ENCODE data around the gene RRP1B.

DNA sequence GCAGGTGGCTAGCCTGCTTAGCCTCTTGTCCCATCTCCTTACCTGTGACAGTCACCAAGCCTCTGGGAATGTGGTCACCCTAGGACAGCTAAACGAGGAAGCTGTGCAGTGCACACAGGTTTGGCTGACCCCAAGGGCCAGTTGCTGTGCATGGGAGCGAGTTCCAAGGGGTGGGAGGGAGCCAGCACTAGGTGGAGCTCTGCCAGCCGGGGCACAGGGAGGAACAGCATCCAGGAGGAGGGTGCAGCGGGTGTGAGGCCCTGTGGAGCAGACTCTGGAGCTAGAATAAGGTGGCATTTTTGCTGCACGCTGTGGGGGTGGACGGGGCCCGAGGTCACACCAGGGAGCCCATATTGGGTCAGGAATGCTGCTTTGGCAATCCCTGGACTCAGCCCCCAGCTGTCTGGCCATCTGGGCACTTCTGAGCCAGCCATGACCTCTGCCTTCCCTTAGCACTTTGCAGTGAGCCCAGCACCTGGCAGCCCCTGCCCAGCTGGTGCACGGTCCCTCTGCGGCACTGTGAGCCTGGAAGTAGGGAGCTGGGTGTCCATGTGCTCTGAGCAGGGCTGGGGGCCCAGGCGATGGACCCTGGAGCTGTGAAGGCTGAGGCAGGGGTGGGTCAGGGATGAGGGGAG, 68.3 kb downstream of the RRP1B start:
- TF ChIP-seq, protein P1, sequence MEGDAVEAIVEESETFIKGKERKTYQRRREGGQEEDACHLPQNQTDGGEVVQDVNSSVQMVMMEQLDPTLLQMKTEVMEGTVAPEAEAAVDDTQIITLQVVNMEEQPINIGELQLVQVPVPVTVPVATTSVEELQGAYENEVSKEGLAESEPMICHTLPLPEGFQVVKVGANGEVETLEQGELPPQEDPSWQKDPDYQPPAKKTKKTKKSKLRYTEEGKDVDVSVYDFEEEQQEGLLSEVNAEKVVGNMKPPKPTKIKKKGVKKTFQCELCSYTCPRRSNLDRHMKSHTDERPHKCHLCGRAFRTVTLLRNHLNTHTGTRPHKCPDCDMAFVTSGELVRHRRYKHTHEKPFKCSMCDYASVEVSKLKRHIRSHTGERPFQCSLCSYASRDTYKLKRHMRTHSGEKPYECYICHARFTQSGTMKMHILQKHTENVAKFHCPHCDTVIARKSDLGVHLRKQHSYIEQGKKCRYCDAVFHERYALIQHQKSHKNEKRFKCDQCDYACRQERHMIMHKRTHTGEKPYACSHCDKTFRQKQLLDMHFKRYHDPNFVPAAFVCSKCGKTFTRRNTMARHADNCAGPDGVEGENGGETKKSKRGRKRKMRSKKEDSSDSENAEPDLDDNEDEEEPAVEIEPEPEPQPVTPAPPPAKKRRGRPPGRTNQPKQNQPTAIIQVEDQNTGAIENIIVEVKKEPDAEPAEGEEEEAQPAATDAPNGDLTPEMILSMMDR (IDR thresholded peaks at IDR 0.05) = no peak
- no peak for TF ChIP-seq EP300 (IDR thresholded peaks at IDR 0.05)
- no peak for TF ChIP-seq POLR2A (IDR thresholded peaks at IDR 0.05; ENCODE audit: low read depth)
